Transverse colon (tissue), 3 donors: ENCODE data around the gene TMCO5A.

ENCODE experiments used
- POLR2A ChIP-seq: fragments of 450-650 bp; IDR thresholded peaks from one replicate; pipeline ENCODE4 v1.6.1; 2016; ENCODE audit warnings: antibody characterized with exemption, mild to moderate bottlenecking, moderate library complexity
- TF ChIP-seq, protein P1 (sequence below), 5 experiments: fragments of 200-600 bp in 3 of 5; fragments of 450-650 bp in 2 of 5; sonication (generic) in 3 of 5; IDR thresholded peaks; 1 replicate in 2 of 5; 2 replicates in 3 of 5; pipeline ENCODE4 v1.5.1; 2016 to 2017; ENCODE audit warnings: antibody characterized with exemption in 5 of 5, inconsistent platforms in 3 of 5, mild to moderate bottlenecking in 2 of 5, moderate library complexity in 1 of 5

DNA sequence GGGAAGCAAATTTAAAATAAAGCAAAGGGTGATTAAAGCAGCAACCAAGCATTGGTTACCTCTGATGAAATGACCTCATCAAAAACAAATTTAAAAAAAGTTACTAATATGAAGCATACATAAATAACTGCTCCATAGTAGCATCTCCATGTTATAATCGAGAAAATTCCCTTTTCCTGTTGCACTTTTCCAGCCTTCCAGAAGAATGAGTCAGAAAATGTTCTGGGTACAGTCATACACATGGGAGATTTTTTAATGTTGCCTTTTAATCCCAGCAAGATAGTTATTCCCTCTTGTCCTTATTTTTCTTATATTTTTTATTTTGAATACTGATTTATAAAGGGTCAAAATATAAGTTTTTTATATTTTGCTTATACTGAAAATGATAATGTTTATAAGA, 2.6 kb upstream of the TMCO5A start:
- no peak for TF ChIP-seq POLR2A
- TF ChIP-seq, protein P1, sequence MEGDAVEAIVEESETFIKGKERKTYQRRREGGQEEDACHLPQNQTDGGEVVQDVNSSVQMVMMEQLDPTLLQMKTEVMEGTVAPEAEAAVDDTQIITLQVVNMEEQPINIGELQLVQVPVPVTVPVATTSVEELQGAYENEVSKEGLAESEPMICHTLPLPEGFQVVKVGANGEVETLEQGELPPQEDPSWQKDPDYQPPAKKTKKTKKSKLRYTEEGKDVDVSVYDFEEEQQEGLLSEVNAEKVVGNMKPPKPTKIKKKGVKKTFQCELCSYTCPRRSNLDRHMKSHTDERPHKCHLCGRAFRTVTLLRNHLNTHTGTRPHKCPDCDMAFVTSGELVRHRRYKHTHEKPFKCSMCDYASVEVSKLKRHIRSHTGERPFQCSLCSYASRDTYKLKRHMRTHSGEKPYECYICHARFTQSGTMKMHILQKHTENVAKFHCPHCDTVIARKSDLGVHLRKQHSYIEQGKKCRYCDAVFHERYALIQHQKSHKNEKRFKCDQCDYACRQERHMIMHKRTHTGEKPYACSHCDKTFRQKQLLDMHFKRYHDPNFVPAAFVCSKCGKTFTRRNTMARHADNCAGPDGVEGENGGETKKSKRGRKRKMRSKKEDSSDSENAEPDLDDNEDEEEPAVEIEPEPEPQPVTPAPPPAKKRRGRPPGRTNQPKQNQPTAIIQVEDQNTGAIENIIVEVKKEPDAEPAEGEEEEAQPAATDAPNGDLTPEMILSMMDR (IDR thresholded peaks at IDR 0.05), result no peak
